Mucosa of rectum (tissue), 2 donors: ENCODE data around the gene IGFBP2.

Experiments
- H3K27ac ChIP-seq, 2 donors: one replicate each; pipeline ENCODE4 v1.7.0; 2013; ENCODE audit warnings: inconsistent platforms in 2 of 2, low read depth in 2 of 2, low read length in 2 of 2
- H3K27me3 ChIP-seq, 2 donors: one replicate each; pipeline ENCODE4 v1.7.0; 2013; ENCODE audit warnings: low read length in 2 of 2; ENCODE audit not compliant: control insufficient read depth in 2 of 2, insufficient read depth in 2 of 2
- H3K36me3 ChIP-seq, 2 donors: one replicate each; pipeline ENCODE4 v1.7.0; 2013; ENCODE audit warnings: low read length in 2 of 2; ENCODE audit not compliant: control insufficient read depth in 2 of 2, insufficient read depth in 2 of 2
- H3K4me1 ChIP-seq, 2 donors: one replicate each; pipeline ENCODE4 v1.7.0; 2013; ENCODE audit warnings: low read length in 2 of 2, mild to moderate bottlenecking in 1 of 2; ENCODE audit not compliant: control insufficient read depth in 2 of 2, insufficient read depth in 2 of 2
- H3K4me3 ChIP-seq, 2 donors: one replicate each; pipeline ENCODE4 v1.7.0; 2013; ENCODE audit warnings: low read length in 2 of 2
- H3K9ac ChIP-seq, 2 donors: one replicate each; pipeline ENCODE4 v1.7.0; 2013; ENCODE audit warnings: low read length in 2 of 2, low read depth in 1 of 2, mild to moderate bottlenecking in 1 of 2
- H3K9me3 ChIP-seq, 2 donors: one replicate each; pipeline ENCODE4 v1.7.0; 2013; ENCODE audit warnings: low read length in 2 of 2; ENCODE audit not compliant: control insufficient read depth in 2 of 2
- donor health status: healthy.
- donor health status: Normal muscosa, but diverticular disease.

Gene IGFBP2

DNA sequence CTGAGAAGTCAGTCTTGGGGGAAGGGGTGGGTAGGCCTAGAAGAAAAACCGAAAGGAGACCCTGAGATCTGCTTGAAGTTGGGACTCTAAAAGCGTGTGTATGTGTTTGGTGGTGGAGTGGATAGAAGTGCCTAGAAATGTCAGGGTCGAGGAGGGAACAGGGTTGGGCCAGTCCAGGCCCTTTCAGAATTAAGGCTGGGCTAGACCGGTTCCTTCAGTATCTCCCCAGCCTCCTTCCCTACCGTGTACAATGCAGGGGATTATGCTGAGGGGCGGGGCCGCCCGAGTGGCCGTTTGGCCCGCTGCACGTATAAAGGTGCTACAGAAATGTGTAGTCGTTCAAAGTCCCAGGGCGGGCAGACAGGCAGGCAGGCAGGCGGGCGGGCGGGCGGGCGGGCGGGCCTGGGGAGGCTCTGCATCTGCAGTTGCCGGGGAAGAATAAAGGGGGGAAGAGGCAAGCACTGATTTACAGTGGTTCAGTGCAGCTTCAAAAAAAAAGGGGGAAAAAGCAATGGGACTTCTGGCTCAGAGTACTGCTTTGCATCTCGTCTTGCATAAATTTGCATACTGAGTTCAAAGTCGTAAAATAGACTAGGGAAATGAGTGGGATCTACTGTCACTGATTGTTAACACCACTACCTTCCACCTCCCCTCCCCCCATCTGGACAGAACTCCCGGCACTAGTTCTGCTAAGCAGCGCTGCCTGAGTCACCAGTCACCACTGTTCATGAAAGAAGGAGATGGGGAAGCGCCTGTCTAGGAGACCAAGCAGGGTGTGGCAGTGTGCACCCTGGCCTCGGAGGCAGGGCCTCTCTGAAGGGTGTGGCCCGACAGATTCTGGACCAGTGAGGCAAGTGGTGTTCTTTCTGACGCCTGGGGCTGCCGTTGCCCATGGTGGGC, 3.6 kb downstream of the IGFBP2 start:
- Histone ChIP-seq H3K27ac (peak overlapping the region; percentile 64 to 76), H3K27me3 (peaks cover 7 to 11% of the 10 kb centered on the region in 2 donors), H3K4me1 (peaks cover 12 to 17% of the 10 kb centered on the region in 2 donors), H3K9me3 (no peaks in the 10 kb centered on the region), H3K36me3 (no peaks in the 10 kb centered on the region), H3K9ac (peak overlapping the region; percentile 37 to 44), H3K4me3 (no peak overlapping the region)

DNA sequence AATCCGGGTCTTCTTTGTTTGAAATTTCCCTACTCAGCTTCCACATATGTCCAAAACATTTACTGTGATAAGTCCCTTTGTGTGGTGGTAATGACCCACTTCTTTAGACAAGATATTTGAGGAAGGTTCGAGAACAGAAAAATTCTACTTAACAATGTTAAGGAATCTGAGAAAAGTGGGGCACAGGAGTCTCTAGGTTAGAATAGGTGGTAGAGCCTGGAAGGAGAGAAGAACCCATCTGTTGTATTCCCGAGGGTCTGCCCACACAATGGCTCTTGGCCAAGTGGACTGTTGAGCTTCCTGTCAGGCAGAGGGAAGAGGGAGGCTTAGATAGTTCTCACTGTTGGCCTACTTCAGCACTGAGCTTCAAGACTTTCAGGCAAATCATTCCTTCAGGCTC, 4.3 kb downstream of the IGFBP2 start:
- peak overlapping the region; percentile 64 to 76 for H3K27ac ChIP-seq

DNA sequence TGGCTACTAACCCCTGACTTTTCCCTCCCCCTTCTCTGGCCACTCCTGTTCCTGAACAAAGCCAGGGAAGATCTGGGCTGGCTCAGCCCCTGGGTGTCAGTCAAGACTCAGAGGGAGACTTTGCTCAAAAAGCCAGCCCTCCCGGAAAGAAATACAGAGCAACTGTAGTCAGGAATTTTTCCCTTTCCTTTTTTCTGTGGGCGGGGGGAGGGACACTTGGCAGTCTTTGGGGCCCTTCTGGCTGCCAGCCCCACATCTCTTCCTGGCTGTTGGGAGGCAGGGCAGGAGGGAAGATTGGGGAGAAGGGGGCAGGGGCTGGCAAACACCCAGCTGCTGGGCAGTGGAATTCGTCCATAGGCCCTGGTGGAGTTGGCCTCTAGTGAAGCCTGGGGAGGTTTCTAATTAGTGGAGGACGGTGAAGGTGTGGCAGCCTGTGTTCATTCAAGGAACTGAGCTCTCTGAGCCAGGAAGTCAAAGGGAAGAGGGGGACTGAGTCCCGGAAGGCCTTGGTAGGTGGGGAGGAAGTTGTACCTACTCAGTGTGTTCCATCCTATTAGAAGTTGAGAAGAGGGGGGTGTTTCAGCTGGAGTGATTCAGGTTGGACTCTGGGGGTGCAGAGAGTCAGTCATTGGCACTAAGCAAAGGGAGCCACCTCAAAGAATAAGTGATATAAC, 10.9 kb downstream of the IGFBP2 start:
- peaks cover 0 to 3% of the 10 kb centered on the region in 2 donors for H3K4me1 ChIP-seq
- no peaks in the 10 kb centered on the region for H3K27me3 ChIP-seq
- H3K4me3 ChIP-seq, result no peak overlapping the region
- no peak overlapping the region for H3K27ac ChIP-seq
- H3K9me3 ChIP-seq, result no peaks in the 10 kb centered on the region
- no peak overlapping the region for H3K9ac ChIP-seq
- no peaks in the 10 kb centered on the region for H3K36me3 ChIP-seq

More for the DNA sequence above, 4.3 kb downstream of the IGFBP2 start:
- Histone ChIP-seq H3K9ac (no peak overlapping the region), H3K4me1 (peaks cover 12 to 17% of the 10 kb centered on the region in 2 donors), H3K27me3 (peaks cover 5 to 9% of the 10 kb centered on the region in 2 donors), H3K36me3 (no peaks in the 10 kb centered on the region), H3K9me3 (no peaks in the 10 kb centered on the region), H3K4me3 (no peak overlapping the region)

DNA sequence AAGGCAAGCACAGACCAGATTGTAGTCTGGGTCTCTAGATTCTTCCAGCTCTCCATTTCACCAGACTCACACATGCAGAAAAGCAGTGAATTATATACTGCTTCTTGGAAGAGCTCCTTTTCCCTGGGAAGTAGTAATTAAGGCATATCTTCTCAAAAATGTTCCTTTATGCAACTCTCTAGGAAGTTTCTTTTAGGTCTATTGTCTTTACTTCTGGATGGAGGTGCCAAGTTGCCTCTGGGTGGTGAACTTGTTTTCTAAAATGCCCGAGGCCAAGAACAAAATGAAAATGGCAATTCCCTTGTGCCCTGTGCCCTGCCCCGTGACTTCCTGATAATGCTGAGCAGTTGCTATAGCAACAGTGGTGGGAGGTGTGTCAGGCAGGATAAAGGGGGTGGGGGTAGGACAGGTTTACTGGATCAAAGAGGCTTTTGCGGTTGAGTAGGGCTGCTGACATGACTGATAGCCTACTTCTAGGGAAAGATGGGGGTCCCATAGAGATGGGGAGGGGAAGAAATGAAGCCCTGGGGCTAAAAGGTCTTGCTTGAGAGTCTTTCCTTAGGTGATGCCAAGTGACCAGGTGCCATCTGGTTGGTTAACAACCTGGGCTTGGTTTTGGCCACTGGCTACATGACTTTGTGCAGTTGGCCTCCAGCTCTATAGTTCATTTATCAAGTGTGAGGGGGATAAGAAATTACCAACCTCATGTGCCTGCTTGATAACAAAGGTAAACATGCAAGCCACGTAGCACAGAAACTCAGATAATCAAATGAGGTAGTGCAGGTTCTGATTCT, 11.8 kb downstream of the IGFBP2 start:
- Histone ChIP-seq H3K4me1 (peaks cover 0 to 3% of the 10 kb centered on the region in 2 donors), H3K27ac (no peak overlapping the region), H3K4me3 (no peak overlapping the region), H3K9me3 (no peaks in the 10 kb centered on the region), H3K27me3 (no peaks in the 10 kb centered on the region), H3K9ac (no peak overlapping the region), H3K36me3 (no peaks in the 10 kb centered on the region)

DNA sequence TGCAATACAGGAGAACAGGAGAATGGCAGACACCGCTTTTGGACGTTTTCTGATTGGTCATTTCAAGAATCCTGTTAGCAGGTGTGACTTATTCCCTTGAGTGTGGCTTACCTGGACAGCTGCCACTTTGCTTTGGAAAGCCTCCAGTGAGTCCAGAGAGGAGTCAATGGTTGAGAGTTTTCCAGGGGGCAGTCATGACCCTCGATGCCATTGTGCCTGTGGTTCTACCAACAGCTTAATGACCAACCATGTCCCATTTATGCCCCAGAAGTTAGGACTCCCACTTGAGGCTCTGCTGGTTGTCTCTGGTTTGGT, 12.4 kb downstream of the IGFBP2 start:
- Histone ChIP-seq H3K9me3 (no peaks in the 10 kb centered on the region), H3K27me3 (no peaks in the 10 kb centered on the region), H3K4me1 (peaks cover 0 to 3% of the 10 kb centered on the region in 2 donors), H3K9ac (no peak overlapping the region), H3K4me3 (no peak overlapping the region), H3K36me3 (no peaks in the 10 kb centered on the region), H3K27ac (no peak overlapping the region)

DNA sequence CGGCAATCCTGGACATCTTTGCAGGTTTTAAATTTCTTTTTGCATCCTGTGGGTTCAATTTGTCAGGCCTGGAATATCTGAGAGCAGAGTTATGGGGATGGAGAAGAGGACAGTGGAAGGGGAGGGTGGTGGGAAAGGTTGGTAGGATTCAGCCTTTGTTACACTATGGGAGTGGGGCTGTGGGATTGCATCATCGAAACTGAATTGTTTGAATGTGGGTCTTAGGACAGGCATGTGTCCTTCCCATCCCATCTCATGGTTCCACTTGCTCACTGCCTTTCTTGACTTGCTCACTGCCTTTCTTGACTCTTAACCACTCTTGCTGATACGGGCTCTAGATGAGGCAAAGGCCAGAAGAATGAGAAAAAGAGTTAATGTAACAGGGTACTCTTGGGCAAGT, 12.9 kb downstream of the IGFBP2 start:
- Histone ChIP-seq H3K36me3 (no peaks in the 10 kb centered on the region), H3K4me3 (no peak overlapping the region), H3K9me3 (no peaks in the 10 kb centered on the region), H3K4me1 (peaks cover 0 to 3% of the 10 kb centered on the region in 2 donors), H3K27ac (no peak overlapping the region), H3K9ac (no peak overlapping the region), H3K27me3 (no peaks in the 10 kb centered on the region)

DNA sequence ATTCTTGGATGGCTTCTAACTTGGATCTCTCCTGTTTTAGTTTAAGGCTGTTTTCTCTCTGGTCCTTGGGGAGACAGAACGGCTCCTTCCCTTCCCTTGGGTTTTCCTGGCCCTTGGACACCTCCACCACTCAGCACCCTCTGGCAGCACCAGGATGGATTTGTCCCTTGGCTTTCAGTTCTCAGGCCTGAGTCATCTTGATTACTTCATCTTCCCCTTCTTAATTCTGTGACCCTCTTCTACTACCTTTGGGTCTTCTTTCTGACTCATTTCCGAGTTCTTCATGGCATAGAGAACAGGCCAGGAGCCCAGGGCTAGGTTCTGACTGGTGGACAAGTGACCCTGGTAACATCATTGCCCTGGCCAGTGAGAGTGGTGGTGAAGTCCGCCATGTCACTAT, 14.9 kb downstream of the IGFBP2 start:
- Histone ChIP-seq H3K9ac (no peak overlapping the region), H3K4me3 (no peak overlapping the region), H3K27ac (no peak overlapping the region), H3K36me3 (no peaks in the 10 kb centered on the region), H3K27me3 (no peaks in the 10 kb centered on the region), H3K9me3 (no peaks in the 10 kb centered on the region), H3K4me1 (peaks cover 0 to 3% of the 10 kb centered on the region in 2 donors)

DNA sequence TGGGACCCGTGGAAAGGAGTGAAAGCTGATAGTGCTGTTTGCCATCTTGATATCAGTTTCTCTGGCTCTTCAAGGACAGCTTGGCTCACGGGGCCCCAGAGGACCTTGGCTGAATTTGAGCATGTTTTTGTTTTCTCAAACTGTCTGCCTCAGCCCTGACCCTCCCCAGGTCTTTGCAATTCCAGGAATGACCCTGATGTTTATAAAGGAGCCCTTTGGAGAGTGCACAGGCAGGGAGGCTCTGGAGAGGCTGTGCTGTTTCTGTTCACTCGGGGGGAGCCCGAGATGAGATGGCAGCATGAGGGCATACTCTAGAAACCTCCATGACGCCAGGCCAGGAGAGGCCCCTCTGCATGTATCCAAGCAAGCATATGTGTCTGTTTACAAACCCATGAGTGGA, 16.4 kb downstream of the IGFBP2 start:
- no peaks in the 10 kb centered on the region for H3K9me3 ChIP-seq
- no peak overlapping the region for H3K4me3 ChIP-seq
- H3K9ac ChIP-seq, result no peak overlapping the region
- H3K4me1 ChIP-seq, result no peaks in the 10 kb centered on the region
- H3K27ac ChIP-seq, result no peak overlapping the region
- no peaks in the 10 kb centered on the region for H3K27me3 ChIP-seq
- no peaks in the 10 kb centered on the region for H3K36me3 ChIP-seq

DNA sequence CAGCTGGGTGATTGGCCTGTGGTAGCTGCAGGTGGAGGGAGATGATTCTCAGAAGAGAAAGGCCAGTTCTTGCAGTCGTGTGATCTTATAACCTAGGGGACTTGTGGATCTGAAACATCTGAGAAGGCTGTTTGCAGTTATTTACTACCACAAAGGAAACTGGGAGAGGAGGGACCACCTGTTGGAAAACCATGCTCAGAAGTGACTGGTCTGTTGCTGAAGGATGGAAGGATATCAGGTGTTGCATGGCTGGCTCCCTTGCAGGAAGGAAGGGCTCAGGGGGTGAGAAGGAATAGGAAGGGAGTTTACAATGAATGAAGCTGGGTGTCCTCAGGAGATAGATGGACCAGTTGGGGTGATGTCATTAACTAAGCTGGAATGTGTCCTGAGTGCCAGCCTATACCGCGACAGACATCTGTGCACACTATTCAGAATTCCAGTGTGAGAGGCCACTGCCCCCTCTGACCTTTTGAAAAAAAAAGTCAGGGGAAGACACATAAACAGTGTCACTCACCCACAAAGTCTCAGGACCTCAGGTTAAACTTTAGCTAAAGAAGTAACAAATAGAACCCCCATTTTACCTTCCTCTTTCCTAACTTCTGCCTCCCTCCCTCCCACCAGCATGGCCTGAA, 17.5 kb downstream of the IGFBP2 start:
- Histone ChIP-seq H3K4me3 (no peak overlapping the region), H3K9ac (no peak overlapping the region), H3K36me3 (no peaks in the 10 kb centered on the region), H3K27me3 (no peaks in the 10 kb centered on the region), H3K9me3 (no peaks in the 10 kb centered on the region), H3K27ac (no peak overlapping the region), H3K4me1 (no peaks in the 10 kb centered on the region)
